Fibroblast of lung (primary cell): Measurements from ENCODE around the gene MYO18B. TPM values are rescaled to one million over a fixed set of nuclear protein-coding genes. Genes with fewer than 3 reads are reported as not detected.

Experiments
- DNase-seq, 2 donors: peaks; one replicate each; pipeline versions ENCODE4 v3.0.0 to v3.0.0-alpha.2; 2010; ENCODE audit warnings: low read depth in 2 of 2
- H2AFZ ChIP-seq: 2 replicates; pipeline ENCODE4 v1.5.1; 2012; ENCODE audit warnings: low read length, control low read depth, inconsistent platforms
- H3K27ac ChIP-seq: 2 replicates; pipeline ENCODE4 v1.5.1; 2011; ENCODE audit warnings: low read length, control low read depth; ENCODE audit not compliant: insufficient read depth
- H3K27me3 ChIP-seq: 2 replicates; pipeline ENCODE4 v1.5.1; 2011; ENCODE audit warnings: mild to moderate bottlenecking, low read length; ENCODE audit not compliant: control insufficient read depth, insufficient read depth
- H3K36me3 ChIP-seq: 2 replicates; pipeline ENCODE4 v1.5.1; 2011; ENCODE audit warnings: low read length; ENCODE audit not compliant: control insufficient read depth, insufficient read depth
- H3K4me1 ChIP-seq: 2 replicates; pipeline ENCODE4 v1.5.1; 2011; ENCODE audit warnings: low read length; ENCODE audit not compliant: control insufficient read depth, insufficient read depth; ENCODE audit errors: extremely low read depth
- H3K4me2 ChIP-seq: 2 replicates; pipeline ENCODE4 v1.5.1; 2011; ENCODE audit warnings: low read length, control low read depth; ENCODE audit not compliant: insufficient read depth; ENCODE audit errors: extremely low read depth
- H3K4me3 ChIP-seq, 4 experiments: fragments of 200-600 bp in 1 of 4; sonication (generic) in 1 of 4; replicated peaks in 1 of 4; 2 replicates each; pipeline ENCODE4 v1.5.1; 2011 to 2016; ENCODE audit warnings: low read length in 4 of 4, low read depth in 3 of 4, mild to moderate bottlenecking in 3 of 4, control low read depth in 2 of 4, inconsistent platforms in 1 of 4, mixed read lengths in 1 of 4; ENCODE audit not compliant: insufficient read depth in 1 of 4; ENCODE audit errors: control extremely low read depth in 1 of 4
- H3K79me2 ChIP-seq: 2 replicates; pipeline ENCODE4 v1.5.1; 2012; ENCODE audit warnings: mild to moderate bottlenecking, low read length, inconsistent platforms; ENCODE audit not compliant: control insufficient read depth, insufficient read depth
- H3K9ac ChIP-seq: 2 replicates; pipeline ENCODE4 v1.5.1; 2011; ENCODE audit warnings: mild to moderate bottlenecking, low read length, control low read depth; ENCODE audit not compliant: insufficient read depth
- H3K9me3 ChIP-seq: 2 replicates; pipeline ENCODE4 v1.5.1; 2012; ENCODE audit warnings: low read depth, low read length; ENCODE audit not compliant: control insufficient read depth, insufficient read depth
- H4K20me1 ChIP-seq: 2 replicates; pipeline ENCODE4 v1.5.1; 2011; ENCODE audit warnings: low read length; ENCODE audit not compliant: control insufficient read depth, insufficient read depth; ENCODE audit errors: extremely low read depth
- EZH2 ChIP-seq: IDR thresholded peaks from 2 replicates; pipeline ENCODE4 v1.5.1; 2012; ENCODE audit warnings: low read length, control low read depth, mild to moderate bottlenecking; ENCODE audit errors: missing control alignments
- polyA plus RNA-seq, 2 donors: library from polyadenylated mRNA; depleted of rRNA in 1 of 2; stranded (reverse) in 1 of 2; unstranded in 1 of 2; fragments of >200 nt; gene quantifications; 2 replicates each; pipeline ENCODE4 v1.2.1, GENCODE V29; 2011 to 2012; ENCODE audit warnings: missing spikeins in 1 of 2
- total RNA-seq: library from RNA; depleted of rRNA; stranded (reverse); fragments of >200 nt; gene quantifications from 2 replicates; pipeline ENCODE4 v1.2.1, GENCODE V29; 2014
- TF ChIP-seq, protein P1 (sequence below), 2 donors: IDR thresholded peaks in 1 of 2; conservative IDR thresholded peaks in 1 of 2; 1 replicate in 1 of 2; 2 replicates in 1 of 2; pipeline ENCODE4 v1.5.1; 2011 to 2012; ENCODE audit warnings: low read length in 2 of 2, control low read depth in 1 of 2, inconsistent platforms in 1 of 2, low read depth in 1 of 2, mild to moderate bottlenecking in 1 of 2

The MYO18B gene
- total and polyA plus RNA-seq, 2 donors (not counting 1 experiment from before 2014, with no cell fraction given) = 0.17 TPM; not detected in 1

- no peaks in the 10 kb centered on the region for H3K27me3 ChIP-seq
- H3K4me3 ChIP-seq = no peak overlapping the region
- H3K4me1 ChIP-seq = no peaks in the 10 kb centered on the region
- H4K20me1 ChIP-seq = no peaks in the 10 kb centered on the region
- no peak overlapping the region for H2AFZ ChIP-seq
- TF ChIP-seq EZH2 = no peak
- TF ChIP-seq, protein P1, sequence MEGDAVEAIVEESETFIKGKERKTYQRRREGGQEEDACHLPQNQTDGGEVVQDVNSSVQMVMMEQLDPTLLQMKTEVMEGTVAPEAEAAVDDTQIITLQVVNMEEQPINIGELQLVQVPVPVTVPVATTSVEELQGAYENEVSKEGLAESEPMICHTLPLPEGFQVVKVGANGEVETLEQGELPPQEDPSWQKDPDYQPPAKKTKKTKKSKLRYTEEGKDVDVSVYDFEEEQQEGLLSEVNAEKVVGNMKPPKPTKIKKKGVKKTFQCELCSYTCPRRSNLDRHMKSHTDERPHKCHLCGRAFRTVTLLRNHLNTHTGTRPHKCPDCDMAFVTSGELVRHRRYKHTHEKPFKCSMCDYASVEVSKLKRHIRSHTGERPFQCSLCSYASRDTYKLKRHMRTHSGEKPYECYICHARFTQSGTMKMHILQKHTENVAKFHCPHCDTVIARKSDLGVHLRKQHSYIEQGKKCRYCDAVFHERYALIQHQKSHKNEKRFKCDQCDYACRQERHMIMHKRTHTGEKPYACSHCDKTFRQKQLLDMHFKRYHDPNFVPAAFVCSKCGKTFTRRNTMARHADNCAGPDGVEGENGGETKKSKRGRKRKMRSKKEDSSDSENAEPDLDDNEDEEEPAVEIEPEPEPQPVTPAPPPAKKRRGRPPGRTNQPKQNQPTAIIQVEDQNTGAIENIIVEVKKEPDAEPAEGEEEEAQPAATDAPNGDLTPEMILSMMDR (conservative IDR thresholded peaks at IDR 0.05 in 1 of 2, IDR thresholded peaks at IDR 0.05 in 1 of 2; ENCODE audit: low read depth in 1 of 2, low read length in 2 of 2) = no peak
- H3K79me2 ChIP-seq = no peaks in the 10 kb centered on the region
- H3K36me3 ChIP-seq = no peaks in the 10 kb centered on the region
- H3K27ac ChIP-seq = no peak overlapping the region
- no peak overlapping the region for H3K9ac ChIP-seq
- no peak overlapping the region for H3K4me2 ChIP-seq
- no peaks in the 10 kb centered on the region for H3K9me3 ChIP-seq
- no peak for DNase-seq
Measured at GRCh38 chr22:26008587-26008986, 266.6 kb downstream of the MYO18B start.

GRCh38 chr22:26016916-26017315 lies 274.9 kb downstream of the MYO18B start:
- no peak overlapping the region for H3K4me2 ChIP-seq

DNA sequence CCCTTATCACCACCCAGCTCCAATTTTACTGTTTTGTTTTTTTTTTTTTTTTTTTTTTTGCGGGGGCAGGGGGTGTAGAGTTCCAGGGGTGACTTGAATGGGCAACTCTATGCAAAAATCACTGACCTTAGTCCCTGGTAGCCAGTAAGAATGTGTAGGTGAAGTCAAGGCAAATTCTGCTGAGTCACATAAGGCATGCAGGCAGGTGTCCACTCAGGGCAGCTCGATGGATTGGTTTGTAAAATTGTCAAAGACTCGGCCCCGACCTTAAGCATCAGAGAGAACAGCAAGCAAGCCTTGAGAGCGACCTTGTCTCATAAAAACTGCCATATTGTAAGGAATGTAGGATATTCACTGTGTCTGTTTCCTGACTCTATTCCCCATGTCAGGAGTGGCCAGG lies 275.9 kb downstream of the MYO18B start:
- H3K27ac ChIP-seq = no peak overlapping the region
- TF ChIP-seq, protein P1 (conservative IDR thresholded peaks at IDR 0.05 in 1 of 2, IDR thresholded peaks at IDR 0.05 in 1 of 2; ENCODE audit: low read depth in 1 of 2, low read length in 2 of 2) = no peak
- no peaks in the 10 kb centered on the region for H3K4me1 ChIP-seq
- DNase-seq = no peak
- no peaks in the 10 kb centered on the region for H4K20me1 ChIP-seq
- no peak overlapping the region for H3K4me3 ChIP-seq
- no peak overlapping the region for H3K4me2 ChIP-seq
- H3K27me3 ChIP-seq = no peaks in the 10 kb centered on the region
- no peaks in the 10 kb centered on the region for H3K36me3 ChIP-seq
- H3K79me2 ChIP-seq = no peaks in the 10 kb centered on the region
- no peak overlapping the region for H2AFZ ChIP-seq
- H3K9ac ChIP-seq = no peak overlapping the region
- H3K9me3 ChIP-seq = no peaks in the 10 kb centered on the region

More at GRCh38 chr22:26016916-26017315, 274.9 kb downstream of the MYO18B start:
- no peaks in the 10 kb centered on the region for H4K20me1 ChIP-seq
- no peaks in the 10 kb centered on the region for H3K36me3 ChIP-seq
- no peak overlapping the region for H3K4me3 ChIP-seq
- H3K79me2 ChIP-seq = no peaks in the 10 kb centered on the region
- no peaks in the 10 kb centered on the region for H3K4me1 ChIP-seq
- no peak overlapping the region for H3K9ac ChIP-seq
- no peak overlapping the region for H3K27ac ChIP-seq
- no peaks in the 10 kb centered on the region for H3K9me3 ChIP-seq
- no peaks in the 10 kb centered on the region for H3K27me3 ChIP-seq
- TF ChIP-seq, protein P1 (conservative IDR thresholded peaks at IDR 0.05 in 1 of 2, IDR thresholded peaks at IDR 0.05 in 1 of 2; ENCODE audit: low read depth in 1 of 2, low read length in 2 of 2) = no peak
- TF ChIP-seq EZH2 = no peak
- no peak for DNase-seq
- no peak overlapping the region for H2AFZ ChIP-seq
